Body of pancreas (tissue), 4 donors: ENCODE measurements around the gene SRMS. TPM values are rescaled to one million over a fixed set of nuclear protein-coding genes. Genes with fewer than 3 reads are reported as not detected.

Source experiments
- ATAC-seq: fragments of 150-250 bp; one replicate; pipeline ENCODE4 v1.9.1; 2016
- DNase-seq, 4 donors: peaks; one replicate each; pipeline ENCODE4 v3.0.0-alpha.2; 2019
- H3K27ac ChIP-seq, 4 donors: fragments of 200-600 bp; sonication (generic); 1 replicate in 3 of 4; 2 replicates in 1 of 4; pipeline versions ENCODE4 v1.5.1 to v1.6.1; 2016 to 2019; ENCODE audit warnings: mild to moderate bottlenecking in 1 of 4, mixed read lengths in 1 of 4, moderate library complexity in 1 of 4
- H3K27me3 ChIP-seq, 2 donors: fragments of 200-600 bp; sonication (generic); one replicate each; pipeline ENCODE4 v1.6.0; 2016; ENCODE audit warnings: mild to moderate bottlenecking in 1 of 2
- H3K36me3 ChIP-seq, 2 donors: fragments of 200-600 bp; sonication (generic); replicated peaks in 1 of 2; 2 replicates each; pipeline ENCODE4 v1.5.1; 2016; ENCODE audit warnings: low read depth in 2 of 2; ENCODE audit not compliant: insufficient read depth in 1 of 2
- H3K4me1 ChIP-seq: fragments of 200-600 bp; sonication (generic); one replicate; pipeline ENCODE4 v1.6.0; 2016
- H3K4me3 ChIP-seq, 2 donors: fragments of 200-600 bp; sonication (generic); 1 replicate in 1 of 2; 2 replicates in 1 of 2; pipeline ENCODE4 v1.5.1; 2016 to 2019
- H3K9me3 ChIP-seq, 3 donors: fragments of 200-600 bp; sonication (generic); 1 replicate in 2 of 3; 2 replicates in 1 of 3; pipeline ENCODE4 v1.5.1; 2016
- POLR2A ChIP-seq, 3 donors: fragments of 450-650 bp; IDR thresholded peaks; one replicate each; pipeline ENCODE4 v1.6.1; 2016; ENCODE audit warnings: antibody characterized with exemption in 3 of 3, mild to moderate bottlenecking in 2 of 3
- WGBS, 2 donors: methylation state at CpG; one replicate each; pipeline ENCODE4 v1.1.5; 2017; 5-methylcytosine and 5-hydroxymethylcytosine counted together
- intact Hi-C: fragments of 100-400 bp; cut with DNase I; formaldehyde crosslinking; loops from one replicate; pipeline ENCODE4 v1.15.1; 2023
- total RNA-seq, 2 donors: library from RNA; depleted of rRNA; stranded (reverse); fragments of >200 nt; gene quantifications; one replicate each; pipeline ENCODE4 v1.1.0, GENCODE V29; 2016
- TF ChIP-seq, protein P1 (sequence below), 7 experiments: fragments of 450-650 bp in 4 of 7; fragments of 200-600 bp in 3 of 7; sonication (generic) in 3 of 7; IDR thresholded peaks; one replicate each; pipeline ENCODE4 v1.5.1; 2016 to 2019; ENCODE audit warnings: antibody characterized with exemption in 7 of 7

SRMS gene
- total RNA-seq, 2 donors from 2014 or later, result not detected

DNA sequence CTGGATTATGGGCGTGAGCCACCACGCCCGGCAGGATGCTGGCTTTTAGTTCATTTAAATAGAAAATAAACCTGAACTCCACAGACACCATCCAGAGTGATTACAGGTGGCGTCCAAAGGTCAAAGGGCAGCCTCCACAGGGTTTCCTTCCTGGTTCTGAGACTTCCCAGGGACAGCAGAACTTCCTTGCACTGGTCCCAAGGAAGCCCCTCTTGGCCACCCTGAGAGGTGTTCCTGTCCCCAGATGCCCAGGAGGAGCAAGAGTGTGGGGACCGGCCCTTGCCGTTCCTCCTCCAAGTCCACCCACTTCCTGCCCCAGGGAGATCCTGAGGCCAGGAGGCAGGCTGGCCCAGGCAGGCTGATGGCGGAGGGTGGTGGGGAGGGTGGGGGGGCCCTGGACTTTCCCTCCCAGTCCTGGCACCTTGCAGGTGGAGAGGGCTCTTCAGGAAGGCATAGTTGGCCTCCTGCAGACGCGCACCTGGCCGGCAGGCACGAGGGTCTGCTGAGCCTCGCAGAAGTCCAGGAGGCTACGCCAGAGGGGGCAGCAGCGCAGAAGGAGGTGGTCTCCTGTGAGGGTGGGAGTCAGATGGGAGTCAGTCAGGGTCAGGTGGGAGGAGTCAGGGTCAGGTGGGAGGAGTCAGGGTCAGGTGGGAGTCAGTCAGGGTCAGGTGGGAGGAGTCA, 11.4 kb upstream of the SRMS start:
- Histone ChIP-seq H3K36me3 (peaks cover 0 to 2% of the 10 kb centered on the region in 2 donors), H3K4me1 (peaks cover 4% of the 10 kb centered on the region), H3K9me3 (no peaks in the 10 kb centered on the region), H3K27me3 (no peaks in the 10 kb centered on the region), H3K4me3 (no peak overlapping the region), H3K27ac (no peak overlapping the region)
- ATAC-seq, result no peak
- no peak for DNase-seq
- intact Hi-C loops, result no loop called here
- TF ChIP-seq, protein P1, sequence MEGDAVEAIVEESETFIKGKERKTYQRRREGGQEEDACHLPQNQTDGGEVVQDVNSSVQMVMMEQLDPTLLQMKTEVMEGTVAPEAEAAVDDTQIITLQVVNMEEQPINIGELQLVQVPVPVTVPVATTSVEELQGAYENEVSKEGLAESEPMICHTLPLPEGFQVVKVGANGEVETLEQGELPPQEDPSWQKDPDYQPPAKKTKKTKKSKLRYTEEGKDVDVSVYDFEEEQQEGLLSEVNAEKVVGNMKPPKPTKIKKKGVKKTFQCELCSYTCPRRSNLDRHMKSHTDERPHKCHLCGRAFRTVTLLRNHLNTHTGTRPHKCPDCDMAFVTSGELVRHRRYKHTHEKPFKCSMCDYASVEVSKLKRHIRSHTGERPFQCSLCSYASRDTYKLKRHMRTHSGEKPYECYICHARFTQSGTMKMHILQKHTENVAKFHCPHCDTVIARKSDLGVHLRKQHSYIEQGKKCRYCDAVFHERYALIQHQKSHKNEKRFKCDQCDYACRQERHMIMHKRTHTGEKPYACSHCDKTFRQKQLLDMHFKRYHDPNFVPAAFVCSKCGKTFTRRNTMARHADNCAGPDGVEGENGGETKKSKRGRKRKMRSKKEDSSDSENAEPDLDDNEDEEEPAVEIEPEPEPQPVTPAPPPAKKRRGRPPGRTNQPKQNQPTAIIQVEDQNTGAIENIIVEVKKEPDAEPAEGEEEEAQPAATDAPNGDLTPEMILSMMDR (IDR thresholded peaks at IDR 0.05), result no peak
- TF ChIP-seq POLR2A (IDR thresholded peaks at IDR 0.05), result no peak
- 95 to 96% methylated on average over 9 to 14 of the region's 14 CpGs for WGBS, 2 donors

DNA sequence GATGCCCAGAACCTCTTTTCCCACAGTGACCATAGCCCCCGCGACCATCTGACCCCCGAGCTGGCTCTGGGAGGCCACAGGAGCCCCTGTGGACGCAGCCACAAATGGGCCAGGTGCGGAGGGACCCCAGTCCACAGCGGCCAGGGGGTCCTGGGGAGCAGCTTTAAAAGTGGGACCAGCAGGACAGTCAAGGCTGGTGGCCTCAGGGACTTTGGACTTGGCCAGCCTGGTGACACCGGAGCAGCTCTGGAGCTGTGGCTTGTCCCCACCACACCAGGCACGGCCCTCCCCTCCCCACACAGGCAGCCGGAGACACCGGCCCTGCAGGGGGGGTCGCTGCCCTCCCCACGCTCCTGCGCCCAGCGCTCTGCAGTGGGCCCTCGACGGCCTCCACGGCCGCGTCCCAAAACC, 9.9 kb upstream of the SRMS start:
- Histone ChIP-seq H3K9me3 (no peaks in the 10 kb centered on the region), H3K4me3 (no peak overlapping the region), H3K27ac (no peak overlapping the region), H3K36me3 (peaks cover 0 to 2% of the 10 kb centered on the region in 2 donors), H3K4me1 (peaks cover 11% of the 10 kb centered on the region), H3K27me3 (no peaks in the 10 kb centered on the region)
- 85 to 93% methylated on average over 3 to 19 of the region's 19 CpGs for WGBS, 2 donors
- intact Hi-C loops, result no loop called here
- ATAC-seq, result no peak
- no peak for DNase-seq
- no peak for TF ChIP-seq POLR2A (IDR thresholded peaks at IDR 0.05)
- TF ChIP-seq, protein P1 (IDR thresholded peaks at IDR 0.05), result no peak

DNA sequence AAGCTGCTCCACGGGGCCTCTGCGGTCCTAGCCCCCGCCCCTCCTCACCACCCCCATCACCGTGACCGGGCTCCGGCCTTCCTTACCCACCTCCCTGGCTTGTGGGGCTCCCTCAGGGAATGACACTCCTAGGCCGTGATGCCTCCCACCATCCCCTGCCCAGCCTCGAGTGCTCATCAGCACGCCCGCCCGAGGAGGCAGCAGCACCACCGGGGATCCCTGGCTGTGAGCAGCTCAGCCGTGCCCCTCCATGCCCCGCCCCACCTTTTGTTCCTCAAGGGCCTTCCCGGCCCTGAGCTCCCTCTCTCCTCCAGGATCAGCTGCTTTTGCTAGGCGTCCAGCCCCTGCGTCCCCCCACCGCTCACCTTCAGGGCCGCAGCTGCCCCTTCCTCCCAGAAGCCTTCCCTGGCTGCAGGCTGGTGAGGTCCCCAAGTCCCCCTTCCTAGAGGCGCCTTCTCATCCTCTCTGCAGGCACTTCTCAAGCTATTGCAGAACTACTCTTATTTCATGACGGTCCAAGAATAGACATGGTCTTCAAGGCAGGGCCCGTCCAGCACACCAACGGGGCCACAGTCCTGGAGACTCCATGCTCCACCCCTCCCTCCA, 9.4 kb upstream of the SRMS start:
- ATAC-seq, result no peak
- no peaks in the 10 kb centered on the region for H3K27me3 ChIP-seq

DNA sequence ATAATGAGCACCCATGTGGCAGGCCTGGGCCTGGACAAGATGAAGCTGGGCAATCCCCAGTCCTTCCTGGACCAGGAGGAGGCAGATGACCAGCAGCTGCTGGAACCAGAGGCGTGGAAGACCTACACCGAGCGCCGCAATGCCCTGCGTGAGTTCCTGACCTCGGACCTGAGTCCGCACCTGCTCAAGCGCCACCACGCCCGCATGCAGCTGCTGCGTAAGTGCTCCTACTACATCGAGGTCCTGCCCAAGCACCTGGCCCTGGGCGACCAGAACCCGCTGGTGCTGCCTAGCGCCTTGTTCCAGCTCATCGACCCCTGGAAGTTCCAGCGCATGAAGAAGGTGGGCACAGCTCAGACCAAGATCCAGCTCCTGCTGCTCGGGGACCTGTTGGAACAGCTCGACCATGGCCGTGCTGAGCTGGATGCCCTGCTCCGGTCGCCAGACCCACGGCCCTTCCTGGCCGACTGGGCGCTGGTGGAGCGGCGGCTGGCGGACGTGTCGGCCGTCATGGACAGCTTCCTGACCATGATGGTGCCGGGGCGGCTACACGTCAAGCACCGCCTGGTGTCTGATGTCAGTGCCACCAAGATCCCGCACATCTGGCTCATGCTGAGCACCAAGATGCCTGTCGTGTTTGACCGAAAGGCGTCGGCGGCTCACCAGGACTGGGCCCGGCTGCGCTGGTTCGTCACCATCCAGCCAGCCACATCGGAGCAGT, 8.3 kb upstream of the SRMS start:
- no peaks in the 10 kb centered on the region for H3K9me3 ChIP-seq
- H3K27me3 ChIP-seq, result no peaks in the 10 kb centered on the region
- H3K36me3 ChIP-seq, result peaks cover 0 to 2% of the 10 kb centered on the region in 2 donors
- 81 to 93% methylated on average over 12 to 45 of the region's 45 CpGs for WGBS, 2 donors
- intact Hi-C loops, result no loop called here
- no peak overlapping the region for H3K4me3 ChIP-seq
- H3K4me1 ChIP-seq, result peaks cover 11% of the 10 kb centered on the region
- TF ChIP-seq, protein P1 (IDR thresholded peaks at IDR 0.05), result no peak
- no peak for TF ChIP-seq POLR2A (IDR thresholded peaks at IDR 0.05)
- H3K27ac ChIP-seq, result no peak overlapping the region
- DNase-seq (no peak), ATAC-seq (no peak)

More for the DNA sequence above, 9.4 kb upstream of the SRMS start:
- Histone ChIP-seq H3K4me1 (peaks cover 11% of the 10 kb centered on the region), H3K27ac (no peak overlapping the region), H3K9me3 (no peaks in the 10 kb centered on the region), H3K4me3 (no peak overlapping the region), H3K36me3 (peaks cover 0 to 2% of the 10 kb centered on the region in 2 donors)
- WGBS, 2 donors, result 69 to 80% methylated on average over 18 to 20 of the region's 23 CpGs
- intact Hi-C loops, result no loop called here
- no peak for DNase-seq
- no peak for TF ChIP-seq POLR2A (IDR thresholded peaks at IDR 0.05)
- TF ChIP-seq, protein P1 (IDR thresholded peaks at IDR 0.05), result no peak
